Stomach (tissue), 9 donors: Measurements from ENCODE around the gene FRRS1. TPM values are rescaled to one million over a fixed set of nuclear protein-coding genes. Genes with fewer than 3 reads are reported as not detected.

ENCODE experiments used
- DNase-seq, 2 donors: peaks; one replicate each; pipeline versions ENCODE4 v3.0.0 to v3.0.0-alpha.2; 2013 to 2019
- H3K27ac ChIP-seq, 5 donors: fragments of 200-600 bp in 4 of 5; sonication (generic) in 4 of 5; one replicate each; pipeline ENCODE4 v1.5.1; 2013 to 2019; ENCODE audit warnings: mild to moderate bottlenecking in 1 of 5, moderate library complexity in 1 of 5
- H3K27me3 ChIP-seq, 3 donors: fragments of 200-600 bp; sonication (generic); one replicate each; pipeline ENCODE4 v1.5.1; 2017 to 2019; ENCODE audit warnings: mixed run types in 1 of 3
- H3K36me3 ChIP-seq, 4 donors: fragments of 200-600 bp; sonication (generic); 1 replicate in 3 of 4; 2 replicates in 1 of 4; pipeline ENCODE4 v1.5.1; 2016 to 2019
- H3K4me1 ChIP-seq, 4 donors: fragments of 200-600 bp; sonication (generic); one replicate each; pipeline ENCODE4 v1.5.1; 2016 to 2019
- H3K4me3 ChIP-seq, 4 donors: fragments of 200-600 bp; sonication (generic) in 3 of 4; one replicate each; pipeline ENCODE4 v1.5.1; 2016 to 2019; ENCODE audit warnings: mild to moderate bottlenecking in 1 of 4
- H3K9me3 ChIP-seq, 4 donors: fragments of 200-600 bp; sonication (generic); one replicate each; pipeline ENCODE4 v1.5.1; 2016 to 2019
- CTCF ChIP-seq, 7 experiments: fragments of 450-650 bp in 4 of 7; fragments of 200-600 bp in 3 of 7; sonication (generic) in 3 of 7; IDR thresholded peaks; one replicate each; pipeline ENCODE4 v1.5.1; 2016 to 2019; ENCODE audit warnings: antibody characterized with exemption in 7 of 7, control low read depth in 2 of 7, mild to moderate bottlenecking in 1 of 7
- EP300 ChIP-seq: sonication (generic); formaldehyde crosslinking; IDR thresholded peaks from one replicate; pipeline ENCODE4 v1.6.1; 2017; ENCODE audit warnings: antibody characterized with exemption
- POLR2A ChIP-seq, 4 donors: fragments of 450-650 bp; IDR thresholded peaks; one replicate each; pipeline ENCODE4 v1.6.1; 2016; ENCODE audit warnings: antibody characterized with exemption in 4 of 4, control low read depth in 2 of 4, mild to moderate bottlenecking in 1 of 4, moderate library complexity in 1 of 4
- POLR2AphosphoS5 ChIP-seq, 3 donors: sonication (generic); formaldehyde crosslinking; IDR thresholded peaks; one replicate each; pipeline ENCODE4 v1.6.1; 2016; ENCODE audit warnings: antibody characterized with exemption in 3 of 3
- WGBS, 5 donors: extraction: QIAGEN DNeasy Blood & Tissue Kit in 3 of 5; methylation state at CpG; one replicate each; pipeline versions ENCODE4 v1.1.5 to v1.1.7; 2013 to 2018; 5-methylcytosine and 5-hydroxymethylcytosine counted together
- intact Hi-C: fragments of 100-400 bp; cut with DNase I; formaldehyde crosslinking; loops from one replicate; pipeline ENCODE4 v1.15.1; 2023; ENCODE audit warnings: low total_unique reads
- polyA plus RNA-seq, 3 donors: library from polyadenylated mRNA; stranded (reverse); fragments of 200-250 nt; gene quantifications; one replicate each; pipeline ENCODE4 v1.2.3, GENCODE V29; 2013
- total RNA-seq, 5 donors: library from RNA; depleted of rRNA; stranded (reverse); fragments of >200 nt; gene quantifications; one replicate each; pipeline versions ENCODE4 v1.1.0 to v1.2.3, GENCODE V29; 2014 to 2016
- donor health status: healthy with polysubstance abuse.
- donor health status: Bipolar disorder and iron deficiency.
- donor health status: healthy.

Gene FRRS1
- total and polyA plus RNA-seq, 8 donors, result 0.46 to 21.1 (median 4.0) TPM

- Histone ChIP-seq H3K27me3 (no peaks in the 10 kb centered on the region), H3K9me3 (no peaks in the 10 kb centered on the region), H3K36me3 (peaks cover 4 to 26% (median 5%) of the 10 kb centered on the region in 4 donors), H3K4me3 (no peak overlapping the region), H3K27ac (no peak overlapping the region), H3K4me1 (no peaks in the 10 kb centered on the region)
- no peak for DNase-seq
- no peak for TF ChIP-seq POLR2AphosphoS5 (IDR thresholded peaks at IDR 0.05)
- TF ChIP-seq EP300, result no peak
- no peak for TF ChIP-seq POLR2A (IDR thresholded peaks at IDR 0.05)
- intact Hi-C loops, result no loop called here
- 80 to 100% (median 94%) methylated on average over 1 of the region's 1 CpG for WGBS, 5 donors
Measured at GRCh38 chr1:99726407-99726806, 40.0 kb downstream of the FRRS1 start.

GRCh38 chr1:99725996-99726395 is 40.4 kb downstream of the FRRS1 start:
- intact Hi-C loops, result no loop called here
- Histone ChIP-seq H3K27ac (no peak overlapping the region), H3K4me3 (no peak overlapping the region), H3K4me1 (no peaks in the 10 kb centered on the region), H3K27me3 (no peaks in the 10 kb centered on the region), H3K36me3 (peaks cover 4 to 26% (median 5%) of the 10 kb centered on the region in 4 donors), H3K9me3 (no peaks in the 10 kb centered on the region)
- TF ChIP-seq EP300 (no peak), CTCF (IDR thresholded peaks at IDR 0.05) (no peak), POLR2A (IDR thresholded peaks at IDR 0.05) (no peak), POLR2AphosphoS5 (IDR thresholded peaks at IDR 0.05) (no peak)
- no peak for DNase-seq
- 64 to 76% (median 67%) methylated on average over 4 of the region's 4 CpGs for WGBS, 5 donors

- intact Hi-C loops, result no loop called here
Measured at GRCh38 chr1:99723251-99723650, 43.2 kb downstream of the FRRS1 start.

GRCh38 chr1:99717005-99717404 is 49.4 kb downstream of the FRRS1 start:
- no peak for DNase-seq
- no peaks in the 10 kb centered on the region for H3K9me3 ChIP-seq
- peaks cover 0 to 62% (median 45%) of the 10 kb centered on the region in 4 donors for H3K36me3 ChIP-seq
- no peak for TF ChIP-seq EP300
- no peak for TF ChIP-seq POLR2A (IDR thresholded peaks at IDR 0.05)
- no peak for TF ChIP-seq CTCF (IDR thresholded peaks at IDR 0.05)
- no peak for TF ChIP-seq POLR2AphosphoS5 (IDR thresholded peaks at IDR 0.05)
- H3K27me3 ChIP-seq, result no peaks in the 10 kb centered on the region
- H3K27ac ChIP-seq, result no peak overlapping the region
- WGBS, 5 donors, result 88 to 97% (median 93%) methylated on average over 1 of the region's 1 CpG
- no peaks in the 10 kb centered on the region for H3K4me1 ChIP-seq
- intact Hi-C loops, result no loop called here
- H3K4me3 ChIP-seq, result no peak overlapping the region

More at GRCh38 chr1:99723251-99723650, 43.2 kb downstream of the FRRS1 start:
- Histone ChIP-seq H3K4me1 (no peaks in the 10 kb centered on the region), H3K4me3 (no peak overlapping the region), H3K36me3 (peaks cover 0 to 27% (median 16%) of the 10 kb centered on the region in 4 donors), H3K27me3 (no peaks in the 10 kb centered on the region), H3K9me3 (no peaks in the 10 kb centered on the region), H3K27ac (no peak overlapping the region)
- TF ChIP-seq POLR2A (IDR thresholded peaks at IDR 0.05) (no peak), EP300 (no peak), CTCF (IDR thresholded peaks at IDR 0.05) (no peak), POLR2AphosphoS5 (IDR thresholded peaks at IDR 0.05) (no peak)
- WGBS, 5 donors, result 94 to 96% (median 94%) methylated on average over 3 of the region's 3 CpGs
- no peak for DNase-seq

GRCh38 chr1:99713006-99713405 is 53.4 kb downstream of the FRRS1 start:
- intact Hi-C loops, result no loop called here
- no peak overlapping the region for H3K27ac ChIP-seq
- 96 to 100% (median 98%) methylated on average over 2 of the region's 2 CpGs for WGBS, 5 donors

More at GRCh38 chr1:99713006-99713405, 53.4 kb downstream of the FRRS1 start:
- no peak for DNase-seq
- Histone ChIP-seq H3K36me3 (peaks cover 2 to 84% (median 57%) of the 10 kb centered on the region in 4 donors), H3K27me3 (no peaks in the 10 kb centered on the region), H3K4me1 (no peaks in the 10 kb centered on the region), H3K4me3 (no peak overlapping the region), H3K9me3 (no peaks in the 10 kb centered on the region)
- TF ChIP-seq POLR2A (IDR thresholded peaks at IDR 0.05), result no peak
- no peak for TF ChIP-seq EP300
- TF ChIP-seq CTCF (IDR thresholded peaks at IDR 0.05), result no peak
- no peak for TF ChIP-seq POLR2AphosphoS5 (IDR thresholded peaks at IDR 0.05)
